HG02571 (cell line): ENCODE data around the gene PLCB1.

Source experiments
- ATAC-seq: cut with Tn5 transposase; IDR thresholded peaks from one replicate; pipeline ENCODE4 v1.9.1; 2021; ENCODE audit warnings: mild to moderate bottlenecking, moderate library complexity; ENCODE audit not compliant: unreplicated experiment

Gene PLCB1

GRCh38 chr20:8474027-8474668, 342.1 kb downstream of the PLCB1 start:
- ATAC-seq = no peak

- ATAC-seq = no peak
Measured at GRCh38 chr20:8476021-8476420, 344.0 kb downstream of the PLCB1 start.

GRCh38 chr20:8480597-8480996, 348.5 kb downstream of the PLCB1 start:
- ATAC-seq = no peak

- ATAC-seq = no peak
Measured at GRCh38 chr20:8487696-8488095, 355.6 kb downstream of the PLCB1 start.

GRCh38 chr20:8489094-8489883, 357.2 kb downstream of the PLCB1 start:
- no peak for ATAC-seq

GRCh38 chr20:8490076-8490830, 358.2 kb downstream of the PLCB1 start:
- ATAC-seq = no peak

GRCh38 chr20:8492173-8492572, 360.1 kb downstream of the PLCB1 start:
- no peak for ATAC-seq

GRCh38 chr20:8498571-8498970, 366.5 kb downstream of the PLCB1 start:
- no peak for ATAC-seq

- no peak for ATAC-seq
Measured at GRCh38 chr20:8504030-8504429, 372.0 kb downstream of the PLCB1 start.

- no peak for ATAC-seq
Measured at GRCh38 chr20:8505476-8506200, 373.6 kb downstream of the PLCB1 start.

- no peak for ATAC-seq
Measured at GRCh38 chr20:8507231-8507630, 375.2 kb downstream of the PLCB1 start.

GRCh38 chr20:8509809-8510208, 377.7 kb downstream of the PLCB1 start:
- ATAC-seq = no peak

GRCh38 chr20:8510808-8511207, 378.7 kb downstream of the PLCB1 start:
- ATAC-seq = no peak

GRCh38 chr20:8512003-8512402, 379.9 kb downstream of the PLCB1 start:
- no peak for ATAC-seq

GRCh38 chr20:8515810-8516435, 383.9 kb downstream of the PLCB1 start:
- ATAC-seq = no peak

GRCh38 chr20:8518878-8519277, 386.8 kb downstream of the PLCB1 start:
- no peak for ATAC-seq

GRCh38 chr20:8519887-8520286, 387.8 kb downstream of the PLCB1 start:
- ATAC-seq = no peak

- no peak for ATAC-seq
Measured at GRCh38 chr20:8522168-8522567, 390.1 kb downstream of the PLCB1 start.

- ATAC-seq = no peak
Measured at GRCh38 chr20:8523684-8524083, 391.6 kb downstream of the PLCB1 start.

GRCh38 chr20:8524101-8525016, 392.3 kb downstream of the PLCB1 start:
- ATAC-seq = no peak
